Activated T-cell treated with anti-CD3 and anti-CD28 coated beads for 48 hours (primary cell): ENCODE results near the gene MYRIP.
"Not testable (repeated sequence)": the region's sequence is repeated elsewhere in the genome, so short reads cannot be mapped to it uniquely, and the experiment has no call there.

ENCODE experiments used
- DNase-seq: peaks from one replicate; pipeline ENCODE4 v3.0.0-alpha.2; 2020; ENCODE audit warnings: low read depth

The MYRIP gene

GRCh38 chr3:40129981-40130380, 320.6 kb downstream of the MYRIP start:
- no peak for DNase-seq

GRCh38 chr3:40130721-40131120, 321.3 kb downstream of the MYRIP start:
- no peak for DNase-seq

GRCh38 chr3:40133886-40134575, 324.6 kb downstream of the MYRIP start:
- not testable (repeated sequence) for DNase-seq

- no peak for DNase-seq
Measured at GRCh38 chr3:40137591-40138295, 328.3 kb downstream of the MYRIP start.

GRCh38 chr3:40143283-40144090, 334.1 kb downstream of the MYRIP start:
- DNase-seq = no peak

- DNase-seq = no peak
Measured at GRCh38 chr3:40148827-40149226, 339.4 kb downstream of the MYRIP start.

GRCh38 chr3:40152482-40153133, 343.2 kb downstream of the MYRIP start:
- DNase-seq = no peak

GRCh38 chr3:40160933-40161332, 351.5 kb downstream of the MYRIP start:
- DNase-seq = no peak

- no peak for DNase-seq
Measured at GRCh38 chr3:40162616-40163015, 353.2 kb downstream of the MYRIP start.

GRCh38 chr3:40166997-40167396, 357.6 kb downstream of the MYRIP start:
- DNase-seq = no peak

GRCh38 chr3:40167958-40168357, 358.5 kb downstream of the MYRIP start:
- no peak for DNase-seq

- DNase-seq = no peak
Measured at GRCh38 chr3:40169983-40170382, 360.6 kb downstream of the MYRIP start.

GRCh38 chr3:40170395-40170794, 361.0 kb downstream of the MYRIP start:
- no peak for DNase-seq

- DNase-seq = no peak
Measured at GRCh38 chr3:40172560-40172959, 363.2 kb downstream of the MYRIP start.

GRCh38 chr3:40173227-40173721, 363.9 kb downstream of the MYRIP start:
- no peak for DNase-seq

GRCh38 chr3:40178012-40178594, 368.7 kb downstream of the MYRIP start:
- no peak for DNase-seq

GRCh38 chr3:40179016-40179415, 369.6 kb downstream of the MYRIP start:
- DNase-seq = peak; percentile 36

GRCh38 chr3:40181182-40181581, 371.8 kb downstream of the MYRIP start:
- DNase-seq = no peak

- DNase-seq = no peak
Measured at GRCh38 chr3:40185029-40185695, 375.8 kb downstream of the MYRIP start.

- DNase-seq = no peak
Measured at GRCh38 chr3:40186508-40186907, 377.1 kb downstream of the MYRIP start.

GRCh38 chr3:40187945-40188344, 378.5 kb downstream of the MYRIP start:
- DNase-seq = no peak
